PC-3 (cell line): ENCODE measurements around the gene CEMP1. TPM values are rescaled to one million over a fixed set of nuclear protein-coding genes. Genes with fewer than 3 reads are reported as not detected.

ENCODE experiments used
- ATAC-seq: fragments of 200-7000 bp; cut with Tn5 transposase; 2 replicates; pipeline ENCODE4 v1.9.1; 2020; ENCODE audit warnings: mild to moderate bottlenecking, moderate library complexity
- BruUV-seq: library from RNA; stranded (reverse); fragments of 400-500 nt; replicated peaks from 2 replicates; lab custom pipeline; 2021; lab: Mats Ljungman, UMichigan
- CTCF ChIA-PET: fragments of 300-600 bp; sonication (Branson Sonifier 250); formaldehyde crosslinking; loops from one replicate; lab custom pipeline; 2022; ENCODE audit warnings: antibody characterized with exemption; lab: Charles Lee
- POLR2A ChIA-PET: fragments of 300-600 bp; sonication (Branson Sonifier 250); formaldehyde crosslinking; loops from one replicate; lab custom pipeline; 2022; ENCODE audit warnings: antibody characterized with exemption; ENCODE audit not compliant: unreplicated experiment; lab: Charles Lee
- DNase-seq: peaks from one replicate; pipeline ENCODE4 v3.0.0-alpha.2; 2015
- H2AFZ ChIP-seq: fragments of 300-600 bp; sonication (generic); 2 replicates; pipeline ENCODE4 v1.6.0; 2016; ENCODE audit warnings: antibody characterized with exemption, low read length
- H3F3A ChIP-seq: fragments of 300-600 bp; sonication (generic); one replicate; pipeline ENCODE4 v1.6.0; 2017; ENCODE audit warnings: antibody characterized with exemption, low read length, control low read depth, mild to moderate bottlenecking; ENCODE audit not compliant: unreplicated experiment
- H3K27ac ChIP-seq: fragments of 300-600 bp; sonication (generic); 2 replicates; pipeline ENCODE4 v1.5.1; 2016; ENCODE audit warnings: mild to moderate bottlenecking, low read length
- H3K27me3 ChIP-seq: fragments of 300-600 bp; sonication (generic); 2 replicates; pipeline ENCODE4 v1.6.1; 2016; ENCODE audit warnings: low read length, mixed read lengths
- H3K36me3 ChIP-seq: fragments of 300-600 bp; sonication (generic); 2 replicates; pipeline ENCODE4 v1.6.1; 2016; ENCODE audit warnings: low read depth, mixed run types, low read length, mixed read lengths
- H3K4me1 ChIP-seq: fragments of 300-600 bp; sonication (generic); 2 replicates; pipeline ENCODE4 v1.5.1; 2016; ENCODE audit warnings: low read length; ENCODE audit not compliant: insufficient read depth
- H3K4me2 ChIP-seq: fragments of 300-600 bp; sonication (generic); 2 replicates; pipeline ENCODE4 v1.6.0; 2016; ENCODE audit warnings: low read length
- H3K4me3 ChIP-seq: fragments of 300-600 bp; sonication (generic); 2 replicates; pipeline ENCODE4 v1.5.1; 2016; ENCODE audit warnings: mild to moderate bottlenecking, low read length, mixed read lengths
- H3K79me2 ChIP-seq: fragments of 300-600 bp; sonication (generic); 2 replicates; pipeline ENCODE4 v1.6.1; 2017; ENCODE audit warnings: low read length, mixed read lengths
- H3K9ac ChIP-seq: fragments of 300-600 bp; sonication (generic); 2 replicates; pipeline ENCODE4 v1.6.0; 2016; ENCODE audit warnings: mild to moderate bottlenecking, low read length
- H3K9me2 ChIP-seq: fragments of 300-600 bp; sonication (generic); replicated peaks from 2 replicates; pipeline ENCODE4 v1.6.1; 2016; ENCODE audit warnings: mixed run types, low read length, mixed read lengths
- H3K9me3 ChIP-seq: fragments of 300-600 bp; sonication (generic); 2 replicates; pipeline ENCODE4 v1.6.1; 2016; ENCODE audit warnings: low read length, mixed read lengths
- H4K20me1 ChIP-seq: fragments of 300-600 bp; sonication (generic); 2 replicates; pipeline ENCODE4 v1.6.1; 2016; ENCODE audit warnings: low read length, mixed read lengths
- EZH2 ChIP-seq: fragments of 300-600 bp; sonication (generic); IDR thresholded peaks from one replicate; pipeline ENCODE4 v1.6.1; 2017; ENCODE audit warnings: antibody characterized with exemption, mild to moderate bottlenecking, low read length; ENCODE audit not compliant: unreplicated experiment
- EZH2phosphoT487 ChIP-seq: fragments of 300-600 bp; sonication (generic); IDR thresholded peaks from 2 replicates; pipeline ENCODE4 v1.6.1; 2018; ENCODE audit warnings: mild to moderate bottlenecking, antibody characterized with exemption, low read length, borderline replicate concordance
- intact Hi-C: fragments of 100-400 bp; cut with micrococcal nuclease; formaldehyde crosslinking; loops from 2 replicates; pipeline ENCODE4 v1.9.0; 2023
- total RNA-seq: library from RNA; depleted of rRNA; stranded (reverse); fragments of >200 nt; gene quantifications from 2 replicates; pipeline ENCODE4 v1.2.3, GENCODE V29; 2014
- TF ChIP-seq, protein P1 (sequence below): fragments of 300-600 bp; sonication (generic); conservative IDR thresholded peaks from 2 replicates; pipeline ENCODE4 v1.5.1; 2017; ENCODE audit warnings: antibody characterized with exemption, low read depth, mild to moderate bottlenecking, low read length

The CEMP1 gene
- total RNA-seq, 1 experiment from 2014 or later, result not detected

DNA sequence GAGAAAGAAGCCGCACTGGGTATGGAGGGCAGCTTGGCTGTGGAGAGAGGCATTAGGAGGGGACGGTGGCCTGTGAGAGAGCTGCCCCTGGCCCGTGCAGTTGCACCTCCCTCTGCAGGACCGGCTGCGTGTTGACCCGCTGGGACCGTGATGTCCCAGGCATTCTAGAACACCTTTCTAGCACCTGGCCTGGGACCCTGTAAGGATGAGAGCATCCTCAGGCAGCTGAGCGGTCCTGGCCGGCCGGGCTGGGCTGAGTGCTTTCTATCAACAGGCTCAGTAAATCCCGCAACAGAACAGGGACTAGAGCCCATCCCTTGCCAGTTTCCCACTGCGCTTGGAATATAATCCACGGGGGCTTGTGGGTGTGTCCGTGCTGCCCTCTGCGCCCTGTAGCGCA, 41.6 kb downstream of the CEMP1 start:
- H3K4me2 ChIP-seq, result no peak overlapping the region
- H3K27ac ChIP-seq, result no peak overlapping the region
- H3K4me3 ChIP-seq, result no peak overlapping the region
- H3K4me1 ChIP-seq, result no peaks in the 10 kb centered on the region
- no peak overlapping the region for H2AFZ ChIP-seq
- no peaks in the 10 kb centered on the region for H3K9me3 ChIP-seq
- no peaks in the 10 kb centered on the region for H3F3A ChIP-seq
- no peaks in the 10 kb centered on the region for H3K79me2 ChIP-seq
- H3K27me3 ChIP-seq, result no peaks in the 10 kb centered on the region
- POLR2A ChIA-PET, result no interaction called here
- CTCF ChIA-PET, result no interaction called here
- TF ChIP-seq EZH2phosphoT487 (no peak), EZH2 (no peak)
- TF ChIP-seq, protein P1, sequence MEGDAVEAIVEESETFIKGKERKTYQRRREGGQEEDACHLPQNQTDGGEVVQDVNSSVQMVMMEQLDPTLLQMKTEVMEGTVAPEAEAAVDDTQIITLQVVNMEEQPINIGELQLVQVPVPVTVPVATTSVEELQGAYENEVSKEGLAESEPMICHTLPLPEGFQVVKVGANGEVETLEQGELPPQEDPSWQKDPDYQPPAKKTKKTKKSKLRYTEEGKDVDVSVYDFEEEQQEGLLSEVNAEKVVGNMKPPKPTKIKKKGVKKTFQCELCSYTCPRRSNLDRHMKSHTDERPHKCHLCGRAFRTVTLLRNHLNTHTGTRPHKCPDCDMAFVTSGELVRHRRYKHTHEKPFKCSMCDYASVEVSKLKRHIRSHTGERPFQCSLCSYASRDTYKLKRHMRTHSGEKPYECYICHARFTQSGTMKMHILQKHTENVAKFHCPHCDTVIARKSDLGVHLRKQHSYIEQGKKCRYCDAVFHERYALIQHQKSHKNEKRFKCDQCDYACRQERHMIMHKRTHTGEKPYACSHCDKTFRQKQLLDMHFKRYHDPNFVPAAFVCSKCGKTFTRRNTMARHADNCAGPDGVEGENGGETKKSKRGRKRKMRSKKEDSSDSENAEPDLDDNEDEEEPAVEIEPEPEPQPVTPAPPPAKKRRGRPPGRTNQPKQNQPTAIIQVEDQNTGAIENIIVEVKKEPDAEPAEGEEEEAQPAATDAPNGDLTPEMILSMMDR, result no peak
- DNase-seq (no peak), ATAC-seq (no peak)
- no peaks in the 10 kb centered on the region for H3K36me3 ChIP-seq
- no peaks in the 10 kb centered on the region for H3K9me2 ChIP-seq
- intact Hi-C loops, result no loop called here
- no TSS peak for BruUV-seq
- H4K20me1 ChIP-seq, result no peaks in the 10 kb centered on the region
- no peak overlapping the region for H3K9ac ChIP-seq

DNA sequence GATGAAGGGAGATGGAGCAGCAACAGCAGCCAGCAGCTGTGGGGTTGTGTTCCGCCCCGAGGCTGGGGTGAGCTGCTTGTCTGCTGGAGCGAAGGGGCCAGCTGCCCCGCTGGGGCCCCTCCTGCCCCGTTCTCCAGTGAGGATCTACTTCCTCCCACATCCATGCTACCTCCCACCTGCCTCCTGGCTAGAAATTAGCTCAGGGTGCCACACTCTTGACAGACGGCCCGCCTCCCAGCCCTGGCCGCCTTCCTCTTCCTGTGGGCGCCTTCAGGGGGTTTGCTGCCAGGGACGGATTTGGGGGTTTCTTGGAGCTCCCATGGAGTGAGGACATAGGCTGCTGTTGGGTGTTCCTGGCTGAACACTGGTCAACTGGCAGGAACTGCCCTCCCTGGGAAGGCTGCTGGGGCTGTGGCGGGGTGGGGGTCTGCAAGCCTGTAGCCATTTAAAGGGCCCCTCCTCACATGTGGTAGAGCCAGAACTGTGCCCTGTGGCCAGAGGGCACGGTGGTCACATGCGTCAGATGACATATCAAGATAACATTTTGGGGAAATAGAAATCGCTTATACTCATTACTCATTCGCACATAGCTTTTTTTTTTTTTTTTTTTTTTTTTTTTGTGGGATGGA, 43.2 kb downstream of the CEMP1 start:
- H3K9me3 ChIP-seq, result no peaks in the 10 kb centered on the region
- no peak for TF ChIP-seq EZH2
- TF ChIP-seq, protein P1, result no peak
- no peak for TF ChIP-seq EZH2phosphoT487
- ChIA-PET POLR2A (no interaction called here), CTCF (no interaction called here)
- no peak for DNase-seq
- H3K4me2 ChIP-seq, result no peak overlapping the region
- no peak overlapping the region for H3K9ac ChIP-seq
- H3F3A ChIP-seq, result no peaks in the 10 kb centered on the region
- H4K20me1 ChIP-seq, result no peaks in the 10 kb centered on the region
- intact Hi-C loops, result no loop called here
- BruUV-seq, result no TSS peak
- ATAC-seq, result no peak
- no peaks in the 10 kb centered on the region for H3K4me1 ChIP-seq
- H3K79me2 ChIP-seq, result no peaks in the 10 kb centered on the region
- H3K9me2 ChIP-seq, result no peaks in the 10 kb centered on the region
- H3K4me3 ChIP-seq, result no peak overlapping the region
- H3K27me3 ChIP-seq, result no peaks in the 10 kb centered on the region
- H2AFZ ChIP-seq, result no peak overlapping the region
- H3K36me3 ChIP-seq, result no peaks in the 10 kb centered on the region
- H3K27ac ChIP-seq, result no peak overlapping the region

DNA sequence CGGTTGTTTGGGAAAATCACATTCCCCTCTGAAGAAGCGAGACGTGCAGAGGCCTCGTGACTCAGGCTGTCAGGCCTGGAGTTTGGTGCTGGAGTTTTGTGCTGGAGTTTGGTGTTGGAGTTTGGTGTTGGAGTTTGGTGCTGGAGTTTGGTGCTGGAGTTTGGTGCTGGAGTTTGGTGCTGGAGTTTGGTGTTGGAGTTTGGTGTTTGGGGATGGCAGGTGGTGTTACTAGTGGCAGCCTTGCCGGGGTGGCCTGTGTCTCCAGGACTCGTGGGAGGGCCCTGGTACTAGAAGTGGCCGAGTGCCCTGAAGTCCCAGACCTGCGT, 43.7 kb downstream of the CEMP1 start:
- H3K9me2 ChIP-seq, result no peaks in the 10 kb centered on the region
- no peaks in the 10 kb centered on the region for H3K79me2 ChIP-seq
- H3F3A ChIP-seq, result no peaks in the 10 kb centered on the region
- H3K27me3 ChIP-seq, result no peaks in the 10 kb centered on the region
- H3K4me1 ChIP-seq, result no peaks in the 10 kb centered on the region
- no peak overlapping the region for H3K9ac ChIP-seq
- H3K9me3 ChIP-seq, result no peaks in the 10 kb centered on the region
- no peak for DNase-seq
- H3K4me3 ChIP-seq, result no peak overlapping the region
- H3K27ac ChIP-seq, result no peak overlapping the region
- no peaks in the 10 kb centered on the region for H4K20me1 ChIP-seq
- H3K4me2 ChIP-seq, result no peak overlapping the region
- ATAC-seq, result no peak
- TF ChIP-seq EZH2phosphoT487 (no peak), EZH2 (no peak)
- TF ChIP-seq, protein P1, result no peak
- H2AFZ ChIP-seq, result no peak overlapping the region
- POLR2A ChIA-PET, result no interaction called here
- CTCF ChIA-PET, result no interaction called here
- no peaks in the 10 kb centered on the region for H3K36me3 ChIP-seq
- no TSS peak for BruUV-seq
- intact Hi-C loops, result no loop called here
